HG03060 (cell line): ENCODE results near the gene PHLDA1.

Experiments used
- ATAC-seq: cut with Tn5 transposase; IDR thresholded peaks from one replicate; pipeline ENCODE4 v1.9.1; 2021; ENCODE audit warnings: low read depth, moderate number of reproducible peaks; ENCODE audit not compliant: unreplicated experiment

Gene PHLDA1

GRCh38 chr12:76031414-76032042 is at the start of gene PHLDA1:
PHLDA1 (minus strand) TSS chr12:76031776.
- ATAC-seq = peak; percentile 75

- no peak for ATAC-seq
These were observed 49.3 kb upstream of the PHLDA1 start for GRCh38 chr12:76080729-76081415.

- ATAC-seq = no peak
These were observed 48.6 kb upstream of the PHLDA1 start for GRCh38 chr12:76080017-76080728.

- no peak for ATAC-seq
These were observed 47.2 kb upstream of the PHLDA1 start for GRCh38 chr12:76078748-76079147.

GRCh38 chr12:76075448-76075847 is 43.9 kb upstream of the PHLDA1 start:
- no peak for ATAC-seq

DNA sequence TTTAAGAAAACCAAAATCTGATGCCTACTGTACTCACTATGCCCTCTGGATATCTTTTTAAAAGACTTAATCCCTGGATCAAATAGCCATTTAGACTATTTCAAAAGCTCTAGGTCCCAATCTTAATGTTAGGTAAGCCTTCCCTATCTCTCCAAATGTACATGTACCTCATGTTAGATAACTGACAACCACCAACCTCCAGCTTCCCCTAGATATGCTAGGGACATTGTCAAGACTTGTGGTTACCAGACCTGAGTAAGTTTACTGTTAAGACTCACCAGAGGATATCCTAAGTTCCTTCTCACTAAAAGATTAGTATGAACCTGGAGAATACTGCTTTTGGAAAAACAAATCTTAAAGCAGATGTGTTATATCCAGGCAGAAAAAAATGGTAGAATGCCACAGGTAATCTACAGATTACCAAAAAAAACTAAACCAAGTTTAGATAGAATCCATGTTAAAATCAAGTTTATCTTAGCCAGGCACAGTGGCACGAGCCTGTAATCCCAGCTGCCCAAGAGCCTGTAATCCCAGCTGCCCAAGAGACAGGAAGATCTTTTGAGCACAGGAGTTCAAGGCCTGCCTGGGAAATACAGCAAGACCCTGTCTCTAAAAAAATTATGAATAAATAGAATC is 43.2 kb upstream of the PHLDA1 start:
- no peak for ATAC-seq

DNA sequence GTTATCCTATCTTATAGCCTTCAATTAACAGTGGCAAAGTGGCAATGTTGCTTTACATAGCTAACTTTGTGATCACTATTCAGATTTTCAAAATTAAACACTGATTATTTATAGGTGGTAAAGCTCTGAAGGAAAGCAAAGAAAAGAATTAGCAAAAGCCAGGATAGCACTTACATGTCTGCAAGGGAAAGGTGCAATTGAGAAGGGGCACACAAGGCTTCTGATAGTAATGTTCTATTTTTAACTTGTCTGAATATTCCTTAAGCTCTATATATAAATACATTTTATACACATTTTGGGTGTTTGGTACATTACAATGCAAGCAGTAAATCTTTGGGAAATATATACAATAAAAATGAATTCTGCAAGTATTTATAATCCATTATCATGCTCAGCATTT is 42.0 kb upstream of the PHLDA1 start:
- ATAC-seq = no peak

- no peak for ATAC-seq
These were observed 41.0 kb upstream of the PHLDA1 start for GRCh38 chr12:76072568-76072967.

GRCh38 chr12:76069339-76069738 is 37.8 kb upstream of the PHLDA1 start:
- no peak for ATAC-seq

DNA sequence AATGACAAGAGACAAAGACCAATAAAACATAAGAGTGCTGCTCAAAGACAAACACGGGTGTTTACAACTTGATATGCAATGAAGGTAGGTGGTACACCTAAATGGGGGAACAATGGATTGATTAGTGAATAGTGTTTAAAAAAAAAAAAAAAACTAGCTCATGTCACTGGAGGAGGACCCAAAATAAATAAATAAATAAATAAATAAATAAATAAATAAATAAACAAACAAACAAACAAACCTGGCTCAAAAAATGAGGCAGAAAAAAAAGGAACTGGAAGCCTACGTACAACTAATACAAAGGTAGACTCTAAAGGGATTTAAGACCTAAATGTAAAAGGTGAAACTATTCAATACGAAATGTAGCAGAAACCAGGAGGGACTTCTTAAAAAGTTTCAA is 34.3 kb upstream of the PHLDA1 start:
- no peak for ATAC-seq

- no peak for ATAC-seq
These were observed 33.3 kb upstream of the PHLDA1 start for GRCh38 chr12:76064904-76065303.

- ATAC-seq = no peak
These were observed 28.5 kb upstream of the PHLDA1 start for GRCh38 chr12:76060111-76060510.

- no peak for ATAC-seq
These were observed 25.8 kb upstream of the PHLDA1 start for GRCh38 chr12:76057326-76057725.

DNA sequence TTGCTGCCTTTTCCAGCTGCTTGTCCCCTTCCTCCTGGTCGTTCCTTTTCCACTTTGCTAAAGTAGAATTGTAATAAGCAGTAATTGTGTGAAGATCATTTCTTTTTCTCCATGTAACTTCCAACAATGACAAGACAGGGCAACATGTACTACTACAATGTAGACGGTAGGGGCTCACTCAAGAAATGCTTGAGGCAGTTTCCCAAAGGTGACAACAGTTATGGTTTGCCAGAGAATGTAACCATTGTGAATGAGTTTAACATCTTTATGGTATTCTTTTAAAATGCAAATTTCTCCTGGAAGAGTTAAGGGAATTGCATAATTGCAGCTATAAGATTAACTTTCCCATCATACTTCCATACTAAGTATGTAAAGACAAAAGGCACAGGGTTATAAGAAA is 23.8 kb upstream of the PHLDA1 start:
- ATAC-seq = no peak

DNA sequence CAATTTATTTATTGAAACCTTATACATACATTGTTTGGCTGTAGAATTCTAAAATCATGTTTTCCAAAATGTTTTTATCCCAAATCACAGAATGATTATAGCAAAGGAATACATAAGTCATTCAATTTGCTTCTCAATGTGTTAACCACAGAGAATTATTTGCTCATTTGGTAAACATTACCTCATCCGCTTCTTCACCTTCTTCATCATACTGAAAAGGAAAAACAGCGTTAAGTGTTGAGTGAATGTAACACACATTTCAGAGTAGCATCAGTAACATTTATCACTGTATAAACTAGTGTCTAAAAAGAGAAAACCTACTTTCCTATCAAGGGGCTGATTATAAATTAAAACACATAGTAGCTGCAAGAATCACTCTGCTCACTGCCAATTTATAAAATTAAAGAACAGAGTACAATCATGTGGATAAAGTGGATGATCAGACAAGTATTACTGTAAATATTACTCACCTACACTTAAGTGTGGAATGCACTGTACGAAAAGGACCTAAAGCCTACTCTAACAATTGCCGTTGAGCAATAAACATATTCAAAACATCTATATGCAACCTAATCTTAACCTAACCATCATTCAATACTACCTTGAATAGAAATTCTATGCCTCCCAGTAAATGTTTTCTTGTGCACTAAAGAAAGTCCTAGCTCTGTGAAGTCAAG is 18.1 kb upstream of the PHLDA1 start:
- ATAC-seq = no peak

DNA sequence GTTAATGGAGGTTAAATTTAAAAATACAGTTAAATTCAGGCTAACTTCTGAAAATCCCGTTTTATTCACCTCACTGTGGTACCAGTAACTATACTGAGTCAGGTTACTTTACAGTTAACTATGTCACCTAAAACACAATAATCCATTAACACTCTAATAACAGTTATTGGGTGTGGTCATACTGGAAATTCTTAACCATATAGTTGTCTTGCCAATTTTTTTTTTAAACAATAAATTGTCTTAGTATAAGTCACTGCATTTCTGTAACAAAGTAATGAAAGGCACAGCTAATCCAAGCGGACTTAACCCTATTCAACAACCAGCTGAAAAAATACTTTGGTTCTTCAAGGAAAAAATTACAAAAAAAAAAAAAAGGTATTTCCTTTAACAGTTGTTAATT is 16.2 kb upstream of the PHLDA1 start:
- no peak for ATAC-seq

- ATAC-seq = no peak
These were observed 15.5 kb upstream of the PHLDA1 start for GRCh38 chr12:76047060-76047459.

- no peak for ATAC-seq
These were observed 11.8 kb upstream of the PHLDA1 start for GRCh38 chr12:76043377-76043776.

DNA sequence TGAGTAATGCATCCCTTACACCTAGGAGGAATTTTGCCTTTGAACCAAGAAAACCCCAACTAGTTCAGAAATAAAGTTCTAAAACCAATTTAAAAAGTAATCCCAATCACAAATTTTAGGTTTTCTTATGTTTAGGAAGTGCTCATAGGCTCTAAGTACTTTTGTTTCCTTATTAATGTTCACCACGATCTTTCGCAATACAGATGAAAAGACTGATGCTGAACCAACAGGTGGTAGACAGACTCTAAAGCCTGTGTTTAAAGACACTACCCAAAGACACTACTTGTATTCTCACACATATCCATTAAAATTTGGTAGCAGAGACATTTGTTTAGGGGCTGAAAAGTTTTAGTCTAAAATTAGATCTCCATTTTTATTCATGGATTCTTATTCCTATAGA is 10.6 kb upstream of the PHLDA1 start:
- no peak for ATAC-seq

DNA sequence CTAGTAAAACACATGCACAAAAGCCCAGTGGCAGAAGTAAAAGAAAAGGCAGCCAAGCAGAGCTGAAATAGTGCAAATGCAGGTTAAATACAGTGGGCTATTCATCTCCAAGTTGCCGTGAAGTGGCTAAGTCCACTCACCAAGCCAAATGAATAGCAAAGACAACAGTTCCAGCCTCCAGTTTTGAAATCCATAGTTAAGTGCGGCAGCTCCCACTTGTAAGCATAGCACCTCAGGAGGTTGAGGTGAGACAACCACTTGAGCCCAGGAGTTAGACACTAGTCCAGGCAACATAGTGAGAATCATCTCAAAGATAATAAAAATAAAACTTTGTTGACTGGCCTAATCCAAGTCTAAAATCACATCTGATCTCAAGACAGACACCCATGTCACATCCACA is 9.8 kb upstream of the PHLDA1 start:
- no peak for ATAC-seq

- no peak for ATAC-seq
These were observed 8.9 kb upstream of the PHLDA1 start for GRCh38 chr12:76040461-76040860.
